Activated B cell treated with CpG ODN at 0.5 μM for 24 hours (primary cell): ENCODE data around the gene KMO. TPM values are rescaled to one million over a fixed set of nuclear protein-coding genes. Genes with fewer than 3 reads are reported as not detected.
A peak's percentile ranks its signal among the peaks of the same experiment; 100 is the strongest.

Source experiments
- ATAC-seq: fragments of 200-7000 bp; cut with Tn5 transposase; one replicate; pipeline ENCODE4 v1.10.0; 2021; ENCODE audit warnings: low read depth, mild to moderate bottlenecking, moderate library complexity
- CTCF ChIA-PET: fragments of 350-600 bp; sonication (Branson Sonifier 250); formaldehyde crosslinking; loops from one replicate; lab custom pipeline; 2021; ENCODE audit warnings: antibody characterized with exemption; lab: Charles Lee
- POLR2A ChIA-PET: fragments of 350-600 bp; sonication (Branson Sonifier 250); formaldehyde crosslinking; loops from one replicate; lab custom pipeline; 2021; ENCODE audit warnings: antibody characterized with exemption; lab: Charles Lee
- DNase-seq: peaks from one replicate; pipeline ENCODE4 v3.0.0; 2022
- H3K27ac Mint-ChIP-seq: one replicate; pipeline ENCODE4 v1.8.0; 2020; ENCODE audit warnings: mixed read lengths
- H3K27me3 Mint-ChIP-seq: one replicate; pipeline ENCODE4 v1.8.0; 2021; ENCODE audit warnings: mixed read lengths
- H3K36me3 Mint-ChIP-seq: one replicate; pipeline ENCODE4 v1.8.0; 2021; ENCODE audit warnings: low read depth, mixed read lengths
- H3K4me1 Mint-ChIP-seq: one replicate; pipeline ENCODE4 v1.8.0; 2021; ENCODE audit warnings: mixed read lengths
- H3K4me3 Mint-ChIP-seq: one replicate; pipeline ENCODE4 v1.8.0; 2020; ENCODE audit warnings: mild to moderate bottlenecking, mixed read lengths
- H3K9me3 Mint-ChIP-seq: one replicate; pipeline ENCODE4 v1.8.0; 2020; ENCODE audit warnings: mixed read lengths
- intact Hi-C: fragments of 100-400 bp; cut with micrococcal nuclease; formaldehyde crosslinking; loops from one replicate; pipeline ENCODE4 v1.15.1; 2024
- total RNA-seq: library from RNA; stranded (reverse); gene quantifications from 2 replicates; pipeline ENCODE4 v1.2.3, GENCODE V29; 2022
- TF ChIP-seq, protein P1 (sequence below): fragments of 200-600 bp; IDR thresholded peaks from one replicate; pipeline ENCODE4 v1.8.0; 2022; ENCODE audit warnings: antibody characterized with exemption, mild to moderate bottlenecking

KMO gene
- total RNA-seq, 1 donor from 2014 or later = 53.6 TPM

DNA sequence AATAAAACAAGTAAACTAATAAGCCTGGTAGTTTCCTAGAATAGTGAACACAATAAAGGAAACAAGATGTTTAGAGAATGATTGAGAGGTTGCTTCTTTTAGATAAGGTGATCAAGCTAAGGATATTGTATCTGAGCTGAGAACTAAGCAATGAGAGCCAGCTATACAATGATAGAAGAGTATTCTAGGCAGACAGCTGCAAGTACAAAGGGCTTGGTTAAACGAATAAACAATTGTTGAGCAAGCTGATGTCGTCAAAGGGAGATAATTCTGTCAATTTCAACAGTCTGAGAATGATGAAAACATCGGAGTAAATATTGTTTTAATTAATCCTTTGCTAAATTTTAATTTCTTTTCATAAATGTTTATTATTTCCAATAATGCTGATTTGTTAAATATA is 7.2 kb upstream of the KMO start:
- no peaks in the 10 kb centered on the region for H3K9me3 Mint-ChIP-seq
- ChIA-PET CTCF (interaction anchor here (1.1 to 1.8 kb wide), 2 partner anchors 11 to 473 kb away, joined by 3 to 6 read pairs; partner anchors contain the start of gene MAP1LC3C), POLR2A (no interaction called here)
- H3K36me3 Mint-ChIP-seq = no peaks in the 10 kb centered on the region
- H3K27me3 Mint-ChIP-seq = no peaks in the 10 kb centered on the region
- no peak overlapping the region for H3K27ac Mint-ChIP-seq
- intact Hi-C loops = no loop called here
- ATAC-seq (no peak), DNase-seq (no peak)
- TF ChIP-seq, protein P1, sequence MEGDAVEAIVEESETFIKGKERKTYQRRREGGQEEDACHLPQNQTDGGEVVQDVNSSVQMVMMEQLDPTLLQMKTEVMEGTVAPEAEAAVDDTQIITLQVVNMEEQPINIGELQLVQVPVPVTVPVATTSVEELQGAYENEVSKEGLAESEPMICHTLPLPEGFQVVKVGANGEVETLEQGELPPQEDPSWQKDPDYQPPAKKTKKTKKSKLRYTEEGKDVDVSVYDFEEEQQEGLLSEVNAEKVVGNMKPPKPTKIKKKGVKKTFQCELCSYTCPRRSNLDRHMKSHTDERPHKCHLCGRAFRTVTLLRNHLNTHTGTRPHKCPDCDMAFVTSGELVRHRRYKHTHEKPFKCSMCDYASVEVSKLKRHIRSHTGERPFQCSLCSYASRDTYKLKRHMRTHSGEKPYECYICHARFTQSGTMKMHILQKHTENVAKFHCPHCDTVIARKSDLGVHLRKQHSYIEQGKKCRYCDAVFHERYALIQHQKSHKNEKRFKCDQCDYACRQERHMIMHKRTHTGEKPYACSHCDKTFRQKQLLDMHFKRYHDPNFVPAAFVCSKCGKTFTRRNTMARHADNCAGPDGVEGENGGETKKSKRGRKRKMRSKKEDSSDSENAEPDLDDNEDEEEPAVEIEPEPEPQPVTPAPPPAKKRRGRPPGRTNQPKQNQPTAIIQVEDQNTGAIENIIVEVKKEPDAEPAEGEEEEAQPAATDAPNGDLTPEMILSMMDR = no peak
- no peak overlapping the region for H3K4me3 Mint-ChIP-seq
- no peaks in the 10 kb centered on the region for H3K4me1 Mint-ChIP-seq

DNA sequence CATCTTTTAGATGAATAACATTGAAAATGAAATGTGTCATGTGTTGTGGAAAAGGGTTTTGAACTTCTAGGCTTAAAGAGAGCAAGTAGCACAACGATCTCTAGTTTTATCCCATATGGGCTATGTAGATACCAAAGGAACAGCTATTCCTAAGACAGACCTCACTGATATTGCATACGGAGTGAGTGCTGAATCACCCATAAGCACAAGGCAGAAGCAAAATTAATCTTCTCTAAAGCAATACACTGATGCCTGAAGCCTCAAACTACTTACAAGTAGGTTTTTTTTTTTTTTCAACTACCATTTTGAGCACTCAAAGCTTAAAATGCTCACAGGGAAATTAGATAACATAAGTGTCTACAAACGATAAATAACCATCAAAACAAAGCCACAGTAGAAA is 5.0 kb upstream of the KMO start:
- ChIA-PET CTCF (interaction anchor here (1.0 to 1.5 kb wide), 3 partner anchors 84 to 471 kb away, joined by 3 to 4 read pairs (median 4); no protein-coding TSS in a partner anchor), POLR2A (interaction anchor here (0.6 kb wide), 1 partner anchor 31 kb away, joined by 3 read pairs; no protein-coding TSS in a partner anchor)
- intact Hi-C loops = no loop called here
- TF ChIP-seq, protein P1 = no peak
- no peaks in the 10 kb centered on the region for H3K27me3 Mint-ChIP-seq
- peaks cover 8% of the 10 kb centered on the region for H3K4me1 Mint-ChIP-seq
- H3K27ac Mint-ChIP-seq = no peak overlapping the region
- ATAC-seq (no peak), DNase-seq (no peak)
- no peak overlapping the region for H3K4me3 Mint-ChIP-seq
- H3K9me3 Mint-ChIP-seq = no peaks in the 10 kb centered on the region
- H3K36me3 Mint-ChIP-seq = peaks cover 3% of the 10 kb centered on the region

DNA sequence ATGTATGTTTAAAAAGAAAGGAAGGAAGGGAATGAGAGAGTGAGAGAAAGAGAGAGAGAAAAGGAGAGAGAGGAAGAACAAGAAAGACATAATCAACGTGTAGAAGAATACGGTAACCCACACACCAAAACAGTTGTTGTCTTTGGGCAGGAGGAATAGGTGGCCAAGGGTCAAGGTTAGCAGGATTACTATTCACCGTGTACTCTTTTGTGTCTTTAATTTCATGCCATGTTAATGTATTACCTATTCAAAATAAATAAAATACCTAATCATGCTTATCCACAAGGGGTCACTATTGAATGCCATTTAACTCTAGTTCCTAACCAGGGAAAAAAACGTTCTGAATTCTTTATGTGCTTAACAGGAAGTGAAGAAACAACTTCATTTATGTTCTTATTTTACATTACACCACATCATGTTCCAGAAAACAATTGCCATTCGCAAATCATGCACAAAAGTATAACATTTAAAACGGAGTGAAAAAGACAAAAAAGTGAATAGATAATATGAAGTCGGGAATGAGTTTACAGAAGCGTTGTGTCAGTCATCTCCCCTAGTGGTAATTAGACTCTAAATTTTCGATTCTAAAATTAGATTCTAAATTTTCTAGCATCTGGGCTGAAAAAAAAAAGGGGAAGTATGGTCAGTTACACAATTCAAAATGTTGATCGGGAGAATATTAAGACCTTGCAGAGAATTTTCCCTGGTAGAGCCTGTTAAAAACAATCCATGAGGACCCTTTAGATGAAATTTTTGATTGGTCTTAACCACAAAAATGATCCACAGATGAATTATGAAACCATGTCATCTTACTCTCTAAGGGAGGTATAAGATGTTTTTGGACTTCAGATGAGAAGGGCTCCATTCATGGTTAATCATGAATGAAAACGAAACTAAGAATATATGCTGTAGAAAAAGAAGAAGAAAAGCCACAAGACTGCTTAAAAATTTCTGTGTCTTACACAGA is 700 bp upstream of the KMO start:
- Mint-ChIP-seq H3K4me1 (peaks cover 43% of the 10 kb centered on the region), H3K4me3 (peak overlapping the region; percentile 91), H3K36me3 (peaks cover 20% of the 10 kb centered on the region), H3K27me3 (no peaks in the 10 kb centered on the region), H3K27ac (peak overlapping the region; percentile 98), H3K9me3 (no peaks in the 10 kb centered on the region)
- ATAC-seq = peak; percentile 66
- POLR2A ChIA-PET = interaction anchor here (0.9 to 9.2 kb wide), 11 partner anchors 10 to 109 kb away, joined by 3 to 157 read pairs (median 6); partner anchors contain the start of genes CHML, FH and OPN3
- no peak for DNase-seq
- TF ChIP-seq, protein P1 = no peak
- CTCF ChIA-PET = interaction anchor here (0.7 to 2.0 kb wide), 15 partner anchors 13 to 303 kb away, joined by 3 to 12 read pairs (median 4); no protein-coding TSS in a partner anchor
- intact Hi-C loops = loop anchor here (1.0 to 10.0 kb wide), 16 partner anchors 12 to 1753 kb away; partner anchors contain the start of genes CHML, FH and OPN3

DNA sequence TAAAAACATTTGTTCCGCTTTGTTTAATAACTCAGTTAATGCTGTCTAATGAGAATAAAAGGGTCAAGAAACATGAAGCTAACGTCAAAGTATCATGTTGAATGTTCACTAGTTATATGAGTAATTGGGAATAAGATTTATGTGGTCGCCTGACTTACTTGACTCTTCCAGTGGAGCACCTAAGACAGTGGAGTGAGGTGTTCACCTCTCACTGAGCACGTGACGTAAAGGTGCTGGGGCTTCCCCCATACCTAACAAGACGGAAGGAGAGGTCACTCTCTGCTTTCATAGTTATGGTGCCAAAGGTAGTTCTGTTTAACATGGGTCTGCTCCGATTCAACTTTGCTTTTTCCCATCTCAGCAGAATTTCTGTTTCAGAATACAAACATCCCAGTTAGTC is 686 bp downstream of the KMO start:
- peak; percentile 45 for DNase-seq
- Mint-ChIP-seq H3K4me1 (peaks cover 56% of the 10 kb centered on the region), H3K27me3 (no peaks in the 10 kb centered on the region), H3K9me3 (peaks cover 6% of the 10 kb centered on the region), H3K4me3 (peak overlapping the region; percentile 91), H3K36me3 (peaks cover 34% of the 10 kb centered on the region), H3K27ac (peak overlapping the region; percentile 84)
- ChIA-PET CTCF (interaction anchor here (1.2 to 1.7 kb wide), 8 partner anchors 12 to 101 kb away, joined by 3 to 12 read pairs (median 4); no protein-coding TSS in a partner anchor), POLR2A (interaction anchor here (0.5 to 9.2 kb wide), 13 partner anchors 8 to 108 kb away, joined by 3 to 157 read pairs (median 6); partner anchors contain the start of genes CHML, FH and OPN3)
- peak; percentile 67 for ATAC-seq
- intact Hi-C loops = loop anchor here (1.0 to 10.0 kb wide), 6 partner anchors 9 to 1752 kb away; no protein-coding TSS in a partner anchor
- TF ChIP-seq, protein P1 = no peak
